ENCODE results near the gene HSF2BP. TPM values are rescaled to one million over a fixed set of nuclear protein-coding genes. Genes with fewer than 3 reads are reported as not detected.
"Not testable (repeated sequence)": the region's sequence is repeated elsewhere in the genome, so short reads cannot be mapped to it uniquely, and the experiment has no call there.

Gene HSF2BP
- total and polyA plus RNA-seq, 2 experiments from 2014 or later: 0.22 to 3.6 TPM

- not testable (repeated sequence) for H3K4me1 ChIP-seq (ENCODE audit: low read depth); H3K27me3 ChIP-seq; H3K36me3 ChIP-seq; DNase-seq (ENCODE audit: low read depth in 1 of 2, low spot score in 1 of 2); H3K27ac ChIP-seq; H3K4me3 ChIP-seq; H3K9me3 ChIP-seq (ENCODE audit: low read depth)
Measured at GRCh38 chr21:43493471-43493870, 165.8 kb downstream of the HSF2BP start.

- DNase-seq (ENCODE audit: low read depth in 1 of 2, low spot score in 1 of 2); H3K27ac ChIP-seq; H3K36me3 ChIP-seq; H3K9me3 ChIP-seq (ENCODE audit: low read depth); H3K4me3 ChIP-seq; H3K4me1 ChIP-seq (ENCODE audit: low read depth); H3K27me3 ChIP-seq: not testable (repeated sequence)
Measured at GRCh38 chr21:43488235-43488634, 171.1 kb downstream of the HSF2BP start.

GRCh38 chr21:43486051-43486450 lies 173.2 kb downstream of the HSF2BP start:
- H3K27me3 ChIP-seq; H3K9me3 ChIP-seq (ENCODE audit: low read depth); H3K4me3 ChIP-seq; DNase-seq (ENCODE audit: low read depth in 1 of 2, low spot score in 1 of 2); H3K4me1 ChIP-seq (ENCODE audit: low read depth); H3K27ac ChIP-seq; H3K36me3 ChIP-seq: not testable (repeated sequence)

GRCh38 chr21:43485016-43485415 lies 174.3 kb downstream of the HSF2BP start:
- H3K27me3 ChIP-seq; H3K4me3 ChIP-seq; H3K9me3 ChIP-seq (ENCODE audit: low read depth); H3K4me1 ChIP-seq (ENCODE audit: low read depth); H3K27ac ChIP-seq; H3K36me3 ChIP-seq; DNase-seq (ENCODE audit: low read depth in 1 of 2, low spot score in 1 of 2): not testable (repeated sequence)

- H3K27me3 ChIP-seq; H3K4me3 ChIP-seq; H3K4me1 ChIP-seq (ENCODE audit: low read depth); H3K9me3 ChIP-seq (ENCODE audit: low read depth); H3K27ac ChIP-seq; DNase-seq (ENCODE audit: low read depth in 1 of 2, low spot score in 1 of 2); H3K36me3 ChIP-seq: not testable (repeated sequence)
Measured at GRCh38 chr21:43479197-43479596, 180.1 kb downstream of the HSF2BP start.

Other genes with a start within 250 kb of the HSF2BP start
- 0.48 and 1.1 TPM in 2 replicates for gene SIK1, start 232.4 kb downstream of the HSF2BP start, total RNA-seq
- 0.44 and 0.82 TPM in 2 replicates for gene SIK1, start 232.4 kb downstream of the HSF2BP start, polyA plus RNA-seq
- gene RRP1B, start 72 bp upstream of the HSF2BP start, total RNA-seq: 16.9 and 25.5 TPM in 2 replicates
- 13.6 and 14.8 TPM in 2 replicates for gene RRP1B, start 72 bp upstream of the HSF2BP start, polyA plus RNA-seq
- 74.4 and 76.2 TPM in 2 replicates for gene PDXK, start 59.6 kb upstream of the HSF2BP start, total RNA-seq
- gene PDXK, start 59.6 kb upstream of the HSF2BP start, polyA plus RNA-seq: 82.4 and 103 TPM in 2 replicates
- 9.8 and 17.3 TPM in 2 replicates for gene CSTB, start 116.8 kb upstream of the HSF2BP start, total RNA-seq
- 58.4 and 83.3 TPM in 2 replicates for gene CSTB, start 116.8 kb upstream of the HSF2BP start, polyA plus RNA-seq
- 14.4 and 20.1 TPM in 2 replicates for gene RRP1, start 130.1 kb upstream of the HSF2BP start, total RNA-seq
- 27.8 and 32.6 TPM in 2 replicates for gene RRP1, start 130.1 kb upstream of the HSF2BP start, polyA plus RNA-seq
- gene AGPAT3, start 205.7 kb upstream of the HSF2BP start, total RNA-seq: 19.4 and 23.6 TPM in 2 replicates
- gene AGPAT3, start 205.7 kb upstream of the HSF2BP start, polyA plus RNA-seq: 12.4 and 20.1 TPM in 2 replicates